PC-9 (cell line): Measurements from ENCODE around the gene SLC4A1. TPM values are rescaled to one million over a fixed set of nuclear protein-coding genes. Genes with fewer than 3 reads are reported as not detected.

Experiments
- BruUV-seq: library from RNA; stranded (reverse); fragments of 400-500 nt; replicated peaks from 2 replicates; lab custom pipeline; 2021; lab: Mats Ljungman, UMichigan
- CTCF ChIA-PET: fragments of 300-600 bp; sonication (Branson Sonifier 250); formaldehyde crosslinking; loops from one replicate; lab custom pipeline; 2022; ENCODE audit warnings: antibody characterized with exemption; lab: Charles Lee
- POLR2A ChIA-PET: fragments of 300-600 bp; sonication (Branson Sonifier 250); formaldehyde crosslinking; loops from one replicate; lab custom pipeline; 2022; ENCODE audit warnings: antibody characterized with exemption; ENCODE audit not compliant: unreplicated experiment; lab: Charles Lee
- DNase-seq, 2 experiments: peaks; one replicate each; pipeline versions ENCODE4 v3.0.0 to v3.0.0-alpha.2; 2015 to 2022; ENCODE audit warnings: mixed read lengths in 1 of 2
- H2AFZ ChIP-seq: fragments of 200-600 bp; sonication (generic); 2 replicates; pipeline ENCODE4 v1.8.1; 2017; ENCODE audit warnings: antibody characterized with exemption
- H3F3A ChIP-seq: fragments of 200-600 bp; sonication (generic); 2 replicates; pipeline ENCODE4 v1.8.1; 2017; ENCODE audit warnings: antibody characterized with exemption, mild to moderate bottlenecking, low read depth; ENCODE audit not compliant: insufficient read depth
- H3K27ac ChIP-seq: fragments of 200-600 bp; sonication (generic); 2 replicates; pipeline ENCODE4 v1.6.1; 2016; ENCODE audit warnings: mixed run types
- H3K27me3 ChIP-seq: fragments of 200-600 bp; sonication (generic); 2 replicates; pipeline ENCODE4 v1.6.1; 2016; ENCODE audit warnings: low read depth, mixed run types; ENCODE audit not compliant: insufficient read depth
- H3K36me3 ChIP-seq: fragments of 200-600 bp; sonication (generic); 2 replicates; pipeline ENCODE4 v1.6.1; 2016; ENCODE audit warnings: low read depth, mixed run types
- H3K4me1 ChIP-seq: fragments of 200-600 bp; sonication (generic); replicated peaks from 2 replicates; pipeline ENCODE4 v1.6.1; 2016; ENCODE audit warnings: mixed run types; ENCODE audit not compliant: insufficient read depth
- H3K4me2 ChIP-seq: fragments of 200-600 bp; sonication (generic); 2 replicates; pipeline ENCODE4 v1.6.1; 2017; ENCODE audit warnings: mixed run types
- H3K4me3 ChIP-seq: fragments of 200-600 bp; sonication (generic); 2 replicates; pipeline ENCODE4 v1.6.1; 2016; ENCODE audit warnings: mixed run types
- H3K79me2 ChIP-seq: fragments of 200-600 bp; sonication (generic); 2 replicates; pipeline ENCODE4 v1.6.1; 2017; ENCODE audit warnings: low read depth, mixed run types
- H3K9me2 ChIP-seq: fragments of 200-600 bp; sonication (generic); 2 replicates; pipeline ENCODE4 v1.8.1; 2017; ENCODE audit warnings: mild to moderate bottlenecking; ENCODE audit not compliant: insufficient read depth
- H3K9me3 ChIP-seq: fragments of 200-600 bp; sonication (generic); 2 replicates; pipeline ENCODE4 v1.8.1; 2016; ENCODE audit warnings: low read depth; ENCODE audit not compliant: insufficient read depth
- H4K20me1 ChIP-seq: fragments of 200-600 bp; sonication (generic); 2 replicates; pipeline ENCODE4 v1.8.1; 2017; ENCODE audit not compliant: insufficient read depth
- EZH2 ChIP-seq: fragments of 200-600 bp; sonication (generic); IDR thresholded peaks from 2 replicates; pipeline ENCODE4 v1.8.0; 2017; ENCODE audit warnings: antibody characterized with exemption, low read depth
- intact Hi-C: fragments of 100-400 bp; cut with micrococcal nuclease; formaldehyde crosslinking; loops from one replicate; pipeline ENCODE4 v1.10.0; 2022; ENCODE audit not compliant: unreplicated experiment
- total RNA-seq: library from RNA; stranded (reverse); gene quantifications from 2 replicates; pipeline ENCODE4 v1.2.3, GENCODE V29; 2021
- TF ChIP-seq, protein P1 (sequence below): fragments of 200-600 bp; sonication (generic); conservative IDR thresholded peaks from 2 replicates; pipeline ENCODE4 v1.6.1; 2017; ENCODE audit warnings: mixed run types, antibody characterized with exemption, mild to moderate bottlenecking, moderate library complexity

SLC4A1 gene
- total RNA-seq, 1 experiment from 2014 or later = not detected

DNA sequence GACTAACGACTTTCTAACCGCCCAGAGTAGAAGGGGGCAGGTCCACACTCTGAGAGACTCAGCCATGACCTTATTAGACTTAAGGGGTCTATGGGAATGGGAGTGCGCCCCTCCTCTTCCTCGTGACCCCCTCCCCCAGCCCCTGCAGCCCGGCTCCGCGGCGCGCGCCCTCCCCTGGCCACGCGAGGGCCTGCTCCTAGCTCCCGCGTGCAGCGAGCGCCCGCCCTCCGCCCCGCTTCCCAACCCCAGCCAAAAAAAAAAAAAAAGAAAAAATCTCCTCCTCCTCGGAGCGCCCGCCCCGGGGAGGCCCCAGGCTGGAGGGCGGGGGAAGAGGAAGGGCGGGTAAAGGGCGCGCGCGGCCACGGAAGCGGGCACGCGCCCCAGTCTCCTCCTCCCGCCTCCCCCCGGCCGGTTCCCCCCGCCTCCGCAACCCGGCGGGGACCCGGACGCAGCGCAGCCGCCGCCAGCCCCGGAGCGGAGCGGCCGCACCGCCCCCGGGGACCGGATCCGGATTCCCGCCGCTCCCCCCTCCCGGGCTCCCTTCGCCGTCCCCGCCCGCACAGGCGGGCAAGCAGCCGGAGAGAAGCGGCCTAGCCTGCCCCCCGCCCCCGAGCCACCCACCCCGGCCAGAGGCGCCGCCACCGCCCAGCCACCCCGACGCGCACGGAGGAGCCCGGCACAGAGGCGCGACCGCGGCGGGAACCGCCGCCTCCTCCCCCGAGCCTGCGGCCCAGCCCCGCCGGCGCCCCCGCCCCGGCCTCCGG, 49.4 kb downstream of the SLC4A1 start:
- Histone ChIP-seq H3K4me2 (peak overlapping the region; percentile 85), H3K4me1 (peaks cover 22% of the 10 kb centered on the region), H2AFZ (peak overlapping the region; percentile 71; the same call in 1 of the 2 replicates), H3K27me3 (no peaks in the 10 kb centered on the region), H3K9me2 (no peaks in the 10 kb centered on the region), H3K4me3 (peak overlapping the region; percentile 97), H3K36me3 (peaks cover 22% of the 10 kb centered on the region), H3K27ac (0 out of 2 replicates have a peak overlapping the region, but pooled peaks have one; percentile 3), H4K20me1 (no peaks in the 10 kb centered on the region), H3K79me2 (peaks cover 29% of the 10 kb centered on the region), H3K9me3 (no peaks in the 10 kb centered on the region), H3F3A (peaks cover 34% of the 10 kb centered on the region; the same call in 1 of the 2 replicates)
- intact Hi-C loops = loop anchor here (1.0 kb wide), 2 partner anchors 18 to 107 kb away; no protein-coding TSS in a partner anchor
- ChIA-PET POLR2A (interaction anchor here (0.6 kb wide), 2 partner anchors 77 to 493 kb away, joined by 4 to 9 read pairs; partner anchors contain the start of gene HROB), CTCF (interaction anchor here (0.6 kb wide), 6 partner anchors 9 to 126 kb away, joined by 3 to 7 read pairs (median 4); partner anchors contain the start of gene TMUB2)
- DNase-seq = peak; percentile 74 to 87
- TF ChIP-seq, protein P1, sequence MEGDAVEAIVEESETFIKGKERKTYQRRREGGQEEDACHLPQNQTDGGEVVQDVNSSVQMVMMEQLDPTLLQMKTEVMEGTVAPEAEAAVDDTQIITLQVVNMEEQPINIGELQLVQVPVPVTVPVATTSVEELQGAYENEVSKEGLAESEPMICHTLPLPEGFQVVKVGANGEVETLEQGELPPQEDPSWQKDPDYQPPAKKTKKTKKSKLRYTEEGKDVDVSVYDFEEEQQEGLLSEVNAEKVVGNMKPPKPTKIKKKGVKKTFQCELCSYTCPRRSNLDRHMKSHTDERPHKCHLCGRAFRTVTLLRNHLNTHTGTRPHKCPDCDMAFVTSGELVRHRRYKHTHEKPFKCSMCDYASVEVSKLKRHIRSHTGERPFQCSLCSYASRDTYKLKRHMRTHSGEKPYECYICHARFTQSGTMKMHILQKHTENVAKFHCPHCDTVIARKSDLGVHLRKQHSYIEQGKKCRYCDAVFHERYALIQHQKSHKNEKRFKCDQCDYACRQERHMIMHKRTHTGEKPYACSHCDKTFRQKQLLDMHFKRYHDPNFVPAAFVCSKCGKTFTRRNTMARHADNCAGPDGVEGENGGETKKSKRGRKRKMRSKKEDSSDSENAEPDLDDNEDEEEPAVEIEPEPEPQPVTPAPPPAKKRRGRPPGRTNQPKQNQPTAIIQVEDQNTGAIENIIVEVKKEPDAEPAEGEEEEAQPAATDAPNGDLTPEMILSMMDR = peak; percentile 62
- no peak for TF ChIP-seq EZH2
- BruUV-seq = no TSS peak

DNA sequence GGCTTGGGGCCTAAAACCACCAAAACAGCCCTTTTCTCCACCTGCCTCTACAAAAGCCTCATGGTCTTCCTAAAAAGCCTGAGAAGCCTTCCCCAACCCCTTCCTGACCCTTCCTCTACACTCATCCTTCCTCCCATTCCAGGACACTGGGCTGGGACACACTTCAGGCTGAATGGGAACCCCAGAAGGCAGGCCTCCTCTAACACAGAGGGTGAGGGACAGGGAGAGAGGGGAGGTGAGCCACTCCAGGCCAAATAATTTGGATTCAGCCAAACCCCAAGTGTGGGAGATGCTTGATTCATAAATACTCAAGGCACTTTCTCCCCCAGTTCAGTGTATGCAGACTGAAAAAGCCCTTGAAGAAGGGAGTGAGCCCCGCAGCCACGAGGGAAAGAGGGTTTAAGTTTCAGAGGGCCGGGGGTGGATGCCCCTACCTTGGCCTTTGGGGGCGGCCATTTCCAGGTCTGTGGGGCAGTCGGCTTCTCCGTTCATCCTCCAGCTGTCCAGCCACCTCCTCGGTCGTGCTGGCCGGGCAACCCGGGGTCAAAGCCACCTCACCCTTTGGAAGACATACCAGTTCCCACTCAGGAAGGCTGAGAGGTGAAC, 50.1 kb downstream of the SLC4A1 start:
- Histone ChIP-seq H3K4me1 (peaks cover 16% of the 10 kb centered on the region), H2AFZ (peak overlapping the region; percentile 71; the same call in 1 of the 2 replicates), H3K9me2 (no peaks in the 10 kb centered on the region), H3K79me2 (peaks cover 29% of the 10 kb centered on the region), H3K4me2 (peak overlapping the region; percentile 85), H4K20me1 (no peaks in the 10 kb centered on the region), H3F3A (peaks cover 27% of the 10 kb centered on the region; the same call in 1 of the 2 replicates), H3K4me3 (peak overlapping the region; percentile 97), H3K27me3 (no peaks in the 10 kb centered on the region), H3K9me3 (no peaks in the 10 kb centered on the region), H3K36me3 (peaks cover 22% of the 10 kb centered on the region), H3K27ac (0 out of 2 replicates have a peak overlapping the region, but pooled peaks have one; percentile 3)
- CTCF ChIA-PET = interaction anchor here (0.6 kb wide), 2 partner anchors 39 to 62 kb away, joined by 3 read pairs; no protein-coding TSS in a partner anchor
- no peak for DNase-seq
- TF ChIP-seq, protein P1 = no peak
- TF ChIP-seq EZH2 = no peak
- POLR2A ChIA-PET = interaction anchor here (0.6 kb wide), 1 partner anchor 76 kb away, joined by 9 read pairs; the partner anchor contains the start of gene HROB
- intact Hi-C loops = loop anchor here (1.0 kb wide), 2 partner anchors 18 to 107 kb away; no protein-coding TSS in a partner anchor
- no TSS peak for BruUV-seq

DNA sequence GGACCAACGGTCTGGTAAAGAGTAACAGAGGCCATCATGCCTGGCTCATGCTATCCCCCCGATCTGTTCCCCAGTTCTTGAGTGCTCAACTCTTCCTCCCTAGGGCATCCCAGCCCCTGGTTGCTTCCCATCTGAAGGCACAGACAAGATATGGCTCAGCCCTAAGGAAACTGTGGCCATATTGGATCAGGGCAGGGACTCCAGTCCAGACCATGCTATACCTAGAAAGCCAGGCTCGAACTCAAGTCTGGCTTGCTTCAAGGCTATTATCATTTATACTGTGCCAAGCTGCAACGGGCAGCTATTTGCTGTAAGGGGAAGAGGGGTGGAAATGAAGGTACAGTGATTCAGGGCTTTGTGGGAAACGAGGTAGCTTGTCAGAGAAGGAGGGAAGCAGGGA, 51.2 kb downstream of the SLC4A1 start:
- Histone ChIP-seq H3K79me2 (peaks cover 29% of the 10 kb centered on the region), H2AFZ (no peak overlapping the region), H3K27me3 (no peaks in the 10 kb centered on the region), H3K4me3 (no peak overlapping the region), H3K27ac (no peak overlapping the region), H3F3A (peaks cover 17% of the 10 kb centered on the region; the same call in 1 of the 2 replicates), H3K9me3 (no peaks in the 10 kb centered on the region), H3K4me2 (peak overlapping the region; percentile 85; the same call in 1 of the 2 replicates), H3K4me1 (peaks cover 14% of the 10 kb centered on the region), H4K20me1 (no peaks in the 10 kb centered on the region), H3K9me2 (no peaks in the 10 kb centered on the region), H3K36me3 (peaks cover 23% of the 10 kb centered on the region)
- no TSS peak for BruUV-seq
- DNase-seq = no peak
- TF ChIP-seq, protein P1 = no peak
- no peak for TF ChIP-seq EZH2
- POLR2A ChIA-PET = no interaction called here
- CTCF ChIA-PET = no interaction called here
- intact Hi-C loops = no loop called here
